ENCODE results near the gene ACKR3. TPM values are rescaled to one million over a fixed set of nuclear protein-coding genes. Genes with fewer than 3 reads are reported as not detected.

The ACKR3 gene
- total RNA-seq, 4 donors from 2014 or later: 5.9 to 29.5 (median 24.5) TPM

GRCh38 chr2:236575510-236575909, 5.9 kb downstream of the ACKR3 start:
- Histone ChIP-seq H3K4me1 (peaks cover 11 to 85% (median 24%) of the 10 kb centered on the region in 3 donors), H3K36me3 (peaks cover 0 to 5% (median 0%) of the 10 kb centered on the region in 3 donors), H3K4me3 (no peak overlapping the region), H3K27ac (peak overlapping the region in 3 of 4 donors; percentile 39 to 76 (median 58)), H3K9me3 (no peaks in the 10 kb centered on the region), H3K27me3 (no peaks in the 10 kb centered on the region)
- intact Hi-C loops (cut with DNase I): no loop called here
- 75 to 88% methylated on average over 5 to 9 of the region's 11 CpGs for WGBS, 2 donors
- no peak for DNase-seq
- TF ChIP-seq POLR2A (IDR thresholded peaks at IDR 0.05): no peak
- TF ChIP-seq CTCF (IDR thresholded peaks at IDR 0.05): no peak

GRCh38 chr2:236576087-236576486, 6.5 kb downstream of the ACKR3 start:
- H3K4me3 ChIP-seq: no peak overlapping the region
- WGBS, 2 donors: 52 to 56% methylated on average over 4 to 8 of the region's 8 CpGs
- TF ChIP-seq POLR2A (IDR thresholded peaks at IDR 0.05): no peak
- TF ChIP-seq CTCF (IDR thresholded peaks at IDR 0.05): no peak
- no peak for DNase-seq
- H3K4me1 ChIP-seq: peaks cover 7 to 83% (median 18%) of the 10 kb centered on the region in 3 donors
- no peaks in the 10 kb centered on the region for H3K9me3 ChIP-seq
- intact Hi-C loops (cut with DNase I): no loop called here
- peaks cover 0 to 10% (median 5%) of the 10 kb centered on the region in 3 donors for H3K36me3 ChIP-seq
- no peaks in the 10 kb centered on the region for H3K27me3 ChIP-seq
- peak overlapping the region in 3 of 4 donors; percentile 39 to 76 (median 58) for H3K27ac ChIP-seq

DNA sequence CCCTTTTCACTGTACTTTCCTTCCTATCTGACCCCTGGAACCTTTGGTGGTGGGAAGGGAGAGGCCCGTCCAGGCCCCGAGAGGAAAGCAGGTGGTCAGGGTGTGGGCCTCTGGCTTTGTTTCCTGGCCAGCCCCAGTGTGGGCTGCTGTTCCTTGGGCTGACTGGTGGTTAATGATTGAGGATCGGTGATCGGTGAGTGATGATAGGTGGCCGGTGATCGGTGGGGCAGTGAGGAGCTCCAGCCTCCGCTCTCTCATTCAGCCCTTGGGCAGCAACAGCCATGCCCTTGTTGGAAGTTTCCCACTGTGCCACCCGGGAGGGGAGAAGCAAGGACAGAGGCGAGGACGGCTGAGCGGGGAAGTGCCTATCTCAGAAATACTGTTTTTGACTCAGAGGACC, 7.3 kb downstream of the ACKR3 start:
- Histone ChIP-seq H3K9me3 (no peaks in the 10 kb centered on the region), H3K36me3 (peaks cover 0 to 16% (median 12%) of the 10 kb centered on the region in 3 donors), H3K4me1 (peaks cover 4 to 74% (median 9%) of the 10 kb centered on the region in 3 donors), H3K27me3 (no peaks in the 10 kb centered on the region), H3K27ac (peak overlapping the region in 3 of 4 donors; percentile 39 to 76 (median 58)), H3K4me3 (no peak overlapping the region)
- intact Hi-C loops (cut with DNase I): no loop called here
- TF ChIP-seq CTCF (IDR thresholded peaks at IDR 0.05): no peak
- TF ChIP-seq POLR2A (IDR thresholded peaks at IDR 0.05): no peak
- 96 to 100% methylated on average over 2 to 10 of the region's 11 CpGs for WGBS, 2 donors
- no peak for DNase-seq

DNA sequence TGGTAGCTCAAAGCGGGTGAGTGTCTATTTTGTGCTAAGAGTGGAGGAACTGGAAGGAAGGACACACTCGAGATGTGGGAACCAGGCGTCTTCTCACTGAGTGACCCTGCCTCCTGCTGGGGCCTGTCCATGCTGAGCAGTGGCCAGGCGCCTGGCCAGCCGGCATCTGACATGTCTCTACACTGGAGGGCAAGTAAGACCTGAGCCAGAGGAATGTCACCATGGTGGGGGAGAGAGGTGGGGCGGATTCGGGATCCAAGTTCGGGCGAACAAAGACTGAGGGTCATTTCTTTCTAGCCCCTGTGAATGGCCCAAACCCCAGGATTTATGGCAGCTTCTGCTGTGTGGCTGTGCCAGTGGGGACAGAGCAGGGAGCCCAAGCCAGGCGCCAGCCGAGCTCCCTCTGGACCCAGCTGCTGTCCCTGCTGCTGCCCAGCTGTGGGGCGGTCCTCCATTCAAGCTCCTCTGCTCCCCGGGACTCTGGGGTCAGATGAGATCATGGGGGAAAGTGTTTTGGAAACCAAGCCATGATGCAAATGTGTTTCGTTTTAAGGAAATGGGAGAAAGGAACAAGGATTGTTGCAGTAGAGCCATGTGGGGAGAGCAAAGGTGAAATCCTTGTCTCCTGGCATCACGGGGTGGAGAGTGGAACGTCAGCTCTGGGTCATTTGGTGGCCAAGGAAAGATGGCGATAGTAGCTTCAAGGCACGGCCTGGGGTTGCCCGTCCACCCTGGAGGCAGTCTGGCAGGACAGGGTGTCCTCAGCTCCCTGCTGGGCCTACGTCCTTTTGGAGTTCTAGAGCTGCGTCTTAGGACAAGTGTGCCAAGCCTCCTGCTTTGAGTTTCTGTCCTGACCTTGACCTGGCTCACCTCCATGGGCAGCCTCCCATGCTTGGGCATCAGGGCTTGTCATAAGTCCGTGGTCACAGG, 8.1 kb downstream of the ACKR3 start:
- DNase-seq: no peak
- intact Hi-C loops (cut with DNase I): no loop called here

More for the DNA sequence above, 8.1 kb downstream of the ACKR3 start:
- H3K27me3 ChIP-seq: no peaks in the 10 kb centered on the region
- no peak overlapping the region for H3K4me3 ChIP-seq
- H3K36me3 ChIP-seq: peaks cover 0 to 22% (median 12%) of the 10 kb centered on the region in 3 donors
- TF ChIP-seq POLR2A (IDR thresholded peaks at IDR 0.05) (no peak), CTCF (IDR thresholded peaks at IDR 0.05) (no peak)
- H3K4me1 ChIP-seq: peaks cover 0 to 67% (median 7%) of the 10 kb centered on the region in 3 donors
- peak overlapping the region in 3 of 4 donors; percentile 39 to 76 (median 58) for H3K27ac ChIP-seq
- H3K9me3 ChIP-seq: no peaks in the 10 kb centered on the region
- 85 to 90% methylated on average over 17 to 18 of the region's 22 CpGs for whole genome bisulfite sequencing, 2 donors

All from esophagus squamous epithelium (tissue), 5 donors.